ENCODE results near the gene OLFML1.
A peak's percentile ranks its signal among the peaks of the same experiment; 100 is the strongest.
"Not testable (repeated sequence)": the region's sequence is repeated elsewhere in the genome, so short reads cannot be mapped to it uniquely, and the experiment has no call there.

OLFML1 gene

DNA sequence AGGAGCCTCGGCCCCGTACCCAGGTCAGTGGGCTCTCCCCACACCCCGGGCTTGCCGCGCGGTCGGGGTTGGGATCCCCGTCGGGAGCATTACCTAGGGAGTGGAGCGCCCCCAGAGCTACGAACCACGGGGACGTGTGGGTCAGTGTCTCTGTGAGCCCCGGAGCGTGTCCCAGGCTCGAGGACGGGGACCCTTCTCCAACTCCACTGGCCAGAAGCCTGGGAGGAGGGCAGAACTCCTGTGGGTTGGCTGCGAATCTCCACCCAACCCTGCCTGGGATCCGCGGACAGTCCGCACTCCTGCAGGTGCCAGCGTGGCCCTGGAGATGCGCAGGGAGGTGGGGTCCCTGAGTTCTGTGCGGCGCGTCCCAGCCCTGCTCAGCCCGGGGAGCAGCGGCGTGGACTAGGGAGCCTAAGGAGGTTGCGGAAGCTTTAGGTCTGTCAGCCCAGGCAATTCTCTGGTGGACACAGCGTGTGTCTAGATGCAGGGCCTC lies 28.8 kb downstream of the OLFML1 start:
- no peaks in the 10 kb centered on the region for H3K27me3 ChIP-seq (ENCODE audit: insufficient read depth, poor library complexity, severe bottlenecking)
- no peak for DNase-seq (ENCODE audit: low read depth in 1 of 2, low spot score in 1 of 2)
- H3K4me3 ChIP-seq (replicated peaks; ENCODE audit: insufficient read depth, low read length), result peak overlapping the region; percentile 78
- TF ChIP-seq, protein P1, sequence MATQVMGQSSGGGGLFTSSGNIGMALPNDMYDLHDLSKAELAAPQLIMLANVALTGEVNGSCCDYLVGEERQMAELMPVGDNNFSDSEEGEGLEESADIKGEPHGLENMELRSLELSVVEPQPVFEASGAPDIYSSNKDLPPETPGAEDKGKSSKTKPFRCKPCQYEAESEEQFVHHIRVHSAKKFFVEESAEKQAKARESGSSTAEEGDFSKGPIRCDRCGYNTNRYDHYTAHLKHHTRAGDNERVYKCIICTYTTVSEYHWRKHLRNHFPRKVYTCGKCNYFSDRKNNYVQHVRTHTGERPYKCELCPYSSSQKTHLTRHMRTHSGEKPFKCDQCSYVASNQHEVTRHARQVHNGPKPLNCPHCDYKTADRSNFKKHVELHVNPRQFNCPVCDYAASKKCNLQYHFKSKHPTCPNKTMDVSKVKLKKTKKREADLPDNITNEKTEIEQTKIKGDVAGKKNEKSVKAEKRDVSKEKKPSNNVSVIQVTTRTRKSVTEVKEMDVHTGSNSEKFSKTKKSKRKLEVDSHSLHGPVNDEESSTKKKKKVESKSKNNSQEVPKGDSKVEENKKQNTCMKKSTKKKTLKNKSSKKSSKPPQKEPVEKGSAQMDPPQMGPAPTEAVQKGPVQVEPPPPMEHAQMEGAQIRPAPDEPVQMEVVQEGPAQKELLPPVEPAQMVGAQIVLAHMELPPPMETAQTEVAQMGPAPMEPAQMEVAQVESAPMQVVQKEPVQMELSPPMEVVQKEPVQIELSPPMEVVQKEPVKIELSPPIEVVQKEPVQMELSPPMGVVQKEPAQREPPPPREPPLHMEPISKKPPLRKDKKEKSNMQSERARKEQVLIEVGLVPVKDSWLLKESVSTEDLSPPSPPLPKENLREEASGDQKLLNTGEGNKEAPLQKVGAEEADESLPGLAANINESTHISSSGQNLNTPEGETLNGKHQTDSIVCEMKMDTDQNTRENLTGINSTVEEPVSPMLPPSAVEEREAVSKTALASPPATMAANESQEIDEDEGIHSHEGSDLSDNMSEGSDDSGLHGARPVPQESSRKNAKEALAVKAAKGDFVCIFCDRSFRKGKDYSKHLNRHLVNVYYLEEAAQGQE (IDR thresholded peaks at IDR 0.05; ENCODE audit: insufficient replicate concordance, low read depth), result no peak
- TF ChIP-seq GABPA (IDR thresholded peaks at IDR 0.05; ENCODE audit: low read depth) (no peak), CTCF (IDR thresholded peaks at IDR 0.05; ENCODE audit: insufficient read depth, low read length) (no peak), POLR2AphosphoS5 (IDR thresholded peaks at IDR 0.05; ENCODE audit: low read depth) (no peak), SPI1 (IDR thresholded peaks at IDR 0.05; ENCODE audit: borderline replicate concordance, low read depth) (no peak)
- peak overlapping the region; percentile 68 for H3K27ac ChIP-seq (replicated peaks)

DNA sequence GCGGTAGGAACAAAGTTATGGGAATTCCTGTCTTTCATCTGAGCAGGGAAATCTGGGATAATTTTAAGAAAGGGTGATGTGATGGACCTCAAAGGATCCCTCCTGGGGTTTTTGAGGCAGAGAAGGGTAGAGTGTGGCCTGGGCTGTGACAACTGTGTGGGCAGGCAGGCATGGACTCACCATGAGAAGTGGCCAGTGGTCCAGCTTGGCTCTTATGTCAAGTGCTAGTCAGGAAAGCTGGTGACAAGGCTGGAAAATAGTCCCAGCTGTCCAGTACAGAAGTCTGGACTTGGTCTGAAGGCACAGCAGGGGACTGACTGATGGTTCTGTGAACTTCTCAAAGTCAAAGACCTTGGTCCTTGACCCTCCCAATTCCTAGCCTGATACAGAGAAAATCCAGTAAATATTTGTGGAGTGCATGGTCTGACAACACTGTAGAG lies 30.2 kb downstream of the OLFML1 start:
- no peak overlapping the region for H3K4me3 ChIP-seq (replicated peaks; ENCODE audit: insufficient read depth, low read length)
- no peak for DNase-seq (ENCODE audit: low read depth in 1 of 2, low spot score in 1 of 2)
- H3K27me3 ChIP-seq (ENCODE audit: insufficient read depth, poor library complexity, severe bottlenecking), result no peaks in the 10 kb centered on the region
- no peak overlapping the region for H3K27ac ChIP-seq (replicated peaks)
- TF ChIP-seq, protein P1 (IDR thresholded peaks at IDR 0.05; ENCODE audit: insufficient replicate concordance, low read depth), result no peak
- no peak for TF ChIP-seq POLR2AphosphoS5 (IDR thresholded peaks at IDR 0.05; ENCODE audit: low read depth)
- TF ChIP-seq GABPA (IDR thresholded peaks at IDR 0.05; ENCODE audit: low read depth), result no peak
- TF ChIP-seq CTCF (IDR thresholded peaks at IDR 0.05; ENCODE audit: insufficient read depth, low read length), result no peak
- TF ChIP-seq SPI1 (IDR thresholded peaks at IDR 0.05; ENCODE audit: borderline replicate concordance, low read depth), result no peak

DNA sequence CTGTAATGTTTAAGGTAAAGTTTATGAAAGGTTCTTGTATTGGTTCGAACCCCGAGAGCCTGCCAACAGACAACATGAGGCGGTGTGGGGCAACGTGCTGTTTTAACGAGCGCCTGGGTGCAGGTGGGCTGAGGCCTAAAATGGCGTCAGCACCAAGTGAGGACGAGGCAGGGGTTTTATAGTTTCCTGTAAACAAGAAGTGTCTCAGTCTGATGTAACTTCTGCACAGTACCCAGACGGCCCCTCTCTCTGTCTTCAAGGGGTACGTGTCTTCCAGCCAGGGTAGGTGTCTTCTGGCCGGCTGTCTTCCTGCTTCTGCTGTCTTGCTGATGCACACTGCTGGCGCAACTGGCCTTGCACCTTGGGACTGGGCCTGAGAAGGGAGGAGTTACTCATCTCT lies 31.2 kb downstream of the OLFML1 start:
- Histone ChIP-seq H3K27me3 (ENCODE audit: insufficient read depth, poor library complexity, severe bottlenecking) (no peaks in the 10 kb centered on the region), H3K27ac (replicated peaks) (no peak overlapping the region), H3K4me3 (replicated peaks; ENCODE audit: insufficient read depth, low read length) (no peak overlapping the region)
- TF ChIP-seq CTCF (IDR thresholded peaks at IDR 0.05; ENCODE audit: insufficient read depth, low read length) (no peak), GABPA (IDR thresholded peaks at IDR 0.05; ENCODE audit: low read depth) (no peak)
- no peak for DNase-seq (ENCODE audit: low read depth in 1 of 2, low spot score in 1 of 2)

DNA sequence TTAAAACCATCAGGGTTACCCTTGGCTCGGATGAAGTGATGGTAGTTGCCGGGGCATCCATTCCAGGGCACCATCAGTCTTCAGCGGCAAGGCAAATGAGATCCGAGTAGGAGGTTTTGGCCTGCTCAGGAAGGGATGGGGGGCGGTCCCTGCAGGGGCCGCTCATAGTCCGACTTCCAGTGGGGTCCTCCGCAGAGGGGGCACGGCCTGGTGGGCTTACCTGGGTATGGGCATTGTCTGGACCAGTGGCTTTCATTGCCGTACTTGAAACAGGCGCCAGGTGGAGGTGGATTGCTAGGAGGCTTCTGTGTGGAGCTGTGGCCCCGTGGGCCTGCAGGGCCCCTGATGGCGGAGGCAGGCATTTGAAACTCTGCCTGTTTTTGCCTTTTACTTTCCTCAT lies 32.4 kb downstream of the OLFML1 start:
- not testable (repeated sequence) for DNase-seq (ENCODE audit: low read depth in 1 of 2, low spot score in 1 of 2); H3K27ac ChIP-seq (replicated peaks); H3K4me3 ChIP-seq (replicated peaks; ENCODE audit: insufficient read depth, low read length)

More for the DNA sequence above, 32.4 kb downstream of the OLFML1 start:
- not testable (repeated sequence) for H3K27me3 ChIP-seq (ENCODE audit: insufficient read depth, poor library complexity, severe bottlenecking)

All from HL-60 (cell line).